Left ventricle myocardium superior (tissue), 1 donor: ENCODE data around the gene TMEM150B. TPM values are rescaled to one million over a fixed set of nuclear protein-coding genes. Genes with fewer than 3 reads are reported as not detected.

Experiments
- ATAC-seq: fragments of 200-7000 bp; cut with Tn5 transposase; one replicate; pipeline ENCODE4 v1.9.1; 2020; ENCODE audit warnings: mild to moderate bottlenecking, moderate library complexity
- DNase-seq: peaks from one replicate; pipeline ENCODE4 v3.0.0-alpha.2; 2020
- intact Hi-C: fragments of 100-400 bp; cut with micrococcal nuclease; formaldehyde crosslinking; loops from one replicate; pipeline ENCODE4 v1.11.0; 2022
- total RNA-seq: library from RNA; stranded (reverse); fragmentation: NEBNext Ultra II Directional; extraction: Animal tissue kit (Norgen Biotek cat#: 25700); gene quantifications from one replicate; pipeline ENCODE4 v1.2.1, GENCODE V29; 2021
- donor health status: DM: no; HTN: yes; CAD: no; lungs with severe emphysema.

The TMEM150B gene
- total RNA-seq, 1 donor from 2014 or later = 1.2 TPM

DNA sequence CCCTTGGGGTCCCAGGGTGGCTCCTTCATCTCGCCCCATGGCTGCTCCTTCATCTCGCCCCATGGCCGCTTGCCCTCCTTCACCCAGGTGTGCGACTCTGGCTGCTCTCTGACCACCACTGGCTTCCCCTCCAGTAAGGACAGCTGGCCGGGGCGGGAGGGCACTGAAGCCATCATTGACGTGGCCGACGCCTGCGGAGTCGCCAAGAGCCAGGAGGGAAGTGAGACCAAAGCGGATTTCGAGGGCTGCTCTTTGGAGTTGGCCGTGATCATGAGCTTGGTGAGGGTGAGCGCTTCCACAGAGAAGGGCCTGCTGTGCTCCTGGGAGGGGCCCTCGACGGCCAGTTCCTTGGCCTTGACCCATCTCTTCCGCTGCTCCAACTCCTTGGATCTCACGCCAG lies 33.4 kb upstream of the TMEM150B start:
- ATAC-seq (no peak), DNase-seq (no peak)
- intact Hi-C loops = no loop called here

DNA sequence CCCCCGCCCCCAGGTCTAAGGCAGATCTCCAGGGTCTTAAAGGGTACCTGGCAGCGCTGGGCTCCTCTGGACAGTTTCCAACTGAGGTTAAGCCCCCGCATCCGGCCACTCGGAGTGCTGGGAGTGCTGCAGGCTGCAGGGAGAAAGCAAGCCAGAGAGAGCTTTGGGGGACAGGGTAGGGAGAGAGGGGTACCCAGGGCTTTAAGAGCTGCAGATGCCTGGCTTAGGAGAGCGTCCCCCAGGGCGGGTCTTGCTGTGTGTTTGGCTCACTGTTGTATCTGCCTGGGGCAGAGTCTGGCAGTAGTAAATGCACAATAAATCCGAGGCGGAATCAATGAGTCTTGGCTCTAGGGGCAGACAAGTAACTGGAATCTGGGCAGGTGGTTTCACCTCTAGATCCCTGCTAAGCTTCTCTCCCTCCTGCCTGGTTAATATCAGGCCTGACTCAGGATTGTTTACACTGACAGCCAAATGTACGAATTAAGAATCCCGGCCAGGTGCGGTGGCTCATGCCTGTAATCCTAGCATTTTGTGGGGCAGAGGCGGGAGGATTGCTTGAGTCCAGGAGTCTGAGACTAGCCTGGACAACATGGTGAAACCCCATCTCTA lies 30.2 kb upstream of the TMEM150B start:
- DNase-seq (no peak), ATAC-seq (no peak)
- intact Hi-C loops = no loop called here

DNA sequence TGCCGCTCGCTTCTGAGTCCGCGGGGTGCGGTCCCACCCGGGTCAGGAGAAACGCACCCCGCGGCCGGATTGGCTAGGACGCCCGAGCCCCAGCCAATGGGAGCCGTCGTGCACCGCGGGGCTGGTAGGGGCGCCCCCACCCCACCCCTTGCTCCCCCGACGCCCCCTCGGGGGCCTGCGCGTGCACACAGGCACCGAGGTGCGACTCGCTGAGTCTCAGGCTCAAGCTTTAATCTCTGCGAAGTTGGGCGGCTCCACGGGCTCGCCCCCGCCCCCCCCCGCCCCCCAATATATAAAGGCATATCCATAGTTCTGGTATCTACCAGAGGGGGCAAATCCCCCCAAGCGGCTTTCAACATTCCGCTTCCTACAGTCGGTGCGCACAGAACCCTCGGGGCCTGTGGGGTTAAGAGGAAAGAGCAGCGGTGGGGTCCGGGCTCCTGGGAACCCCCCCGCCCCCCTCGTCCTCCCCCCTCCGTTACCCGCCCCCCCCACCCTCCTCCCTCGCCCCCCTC lies 29.6 kb upstream of the TMEM150B start, which contains the start of gene COX6B2:
Gene COX6B2 (minus strand): TSS at position 22 of the 515 bp plus-strand sequence. CDS start 198 bp downstream, outside the sequence.
- intact Hi-C loops = no loop called here
- ATAC-seq (no peak), DNase-seq (no peak)

DNA sequence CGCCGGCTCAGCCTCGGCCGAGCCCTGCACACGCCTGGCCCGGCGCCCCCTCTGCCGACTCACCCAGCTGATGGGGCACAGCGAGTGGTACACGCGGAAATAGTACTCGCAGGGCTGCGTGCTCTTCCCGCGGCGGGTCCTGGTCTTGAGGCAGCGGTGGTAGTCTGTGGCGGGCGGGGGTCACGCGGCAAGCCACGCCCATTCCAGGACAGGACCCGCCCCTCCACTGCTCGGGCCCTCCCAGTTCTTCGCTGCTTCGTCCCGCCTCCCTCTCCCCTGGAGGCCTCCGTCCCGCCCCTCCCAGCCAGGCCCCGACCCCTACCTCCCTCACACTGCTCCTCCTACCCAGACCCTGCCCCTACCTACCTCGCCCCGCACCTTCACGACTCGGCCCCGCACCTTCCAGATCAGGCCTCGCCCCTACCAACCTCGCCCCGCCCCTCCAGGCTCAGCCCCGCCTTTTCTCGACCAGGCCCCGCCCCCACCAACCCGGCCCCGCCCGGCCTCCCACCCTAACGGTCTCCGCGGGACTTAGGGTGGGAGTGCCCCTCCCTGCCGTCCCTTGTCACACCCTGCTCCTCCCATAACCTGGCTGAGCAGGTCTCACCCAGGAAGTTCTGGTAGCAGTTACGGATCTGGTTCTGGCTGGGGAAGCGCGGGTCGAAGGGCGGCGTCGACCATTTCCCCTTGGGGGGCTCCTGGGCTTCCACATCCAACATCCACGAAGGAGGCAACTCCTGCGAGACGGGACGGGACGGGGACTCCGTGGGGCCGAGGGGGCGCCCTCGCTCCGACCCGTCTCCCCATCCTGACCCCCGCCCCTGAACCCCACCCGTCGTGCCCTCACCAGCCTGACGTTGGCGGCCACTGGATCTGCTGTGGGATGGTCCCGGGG lies 28.9 kb upstream of the TMEM150B start:
- intact Hi-C loops = no loop called here
- DNase-seq (peak; percentile 76), ATAC-seq (peak; percentile 91)

DNA sequence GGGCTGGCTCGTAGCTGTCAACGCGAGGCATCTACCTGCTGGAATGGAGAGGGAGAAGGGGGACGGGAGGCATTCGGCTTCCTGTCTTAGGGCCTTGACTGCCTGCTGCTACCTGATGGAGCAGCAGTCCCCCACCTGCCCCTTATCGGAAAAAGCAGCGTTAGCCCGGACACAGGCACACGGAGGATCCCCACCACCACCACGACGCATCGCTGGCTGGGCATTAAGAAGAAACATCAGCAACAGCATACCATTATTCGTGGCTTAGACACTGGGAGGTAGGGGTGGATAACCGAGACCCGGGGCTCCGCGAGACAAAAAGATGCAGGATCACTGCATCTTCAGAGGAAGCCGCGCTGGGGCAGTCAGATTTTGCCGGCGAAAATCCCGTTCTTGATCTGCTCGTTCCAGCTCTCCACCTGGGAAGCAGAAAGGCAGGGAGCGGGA lies 28.2 kb upstream of the TMEM150B start:
- intact Hi-C loops = no loop called here
- no peak for ATAC-seq
- no peak for DNase-seq

DNA sequence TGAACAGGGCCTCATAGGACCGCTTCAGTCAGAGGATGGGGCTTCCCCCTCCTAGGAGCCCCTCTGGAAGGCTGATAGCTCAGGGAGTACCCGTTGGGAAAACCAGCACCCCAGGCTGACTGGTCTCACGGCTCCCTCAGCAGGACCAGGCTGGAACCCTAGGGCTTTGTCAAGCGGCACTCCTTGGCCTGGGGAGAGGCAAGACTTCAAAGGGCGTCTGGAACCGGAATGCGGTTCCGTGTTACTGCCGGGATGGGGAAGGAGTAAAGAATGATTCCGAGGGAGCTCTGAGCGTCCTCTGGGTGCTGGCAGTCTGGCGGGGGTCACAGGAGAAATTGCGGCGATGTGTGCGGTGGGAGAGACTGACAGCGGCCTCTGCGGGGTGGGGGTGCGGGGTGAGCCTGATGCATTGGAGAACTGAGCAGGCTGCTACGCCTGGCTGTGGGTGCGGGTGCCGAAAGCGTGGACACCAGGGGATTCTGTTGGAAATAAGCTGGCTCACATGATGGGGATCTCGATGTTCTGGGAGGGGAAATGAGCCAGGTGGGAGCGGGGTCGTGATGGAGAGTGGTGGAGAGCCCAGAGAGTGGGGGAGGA lies 27.5 kb upstream of the TMEM150B start:
- DNase-seq = no peak
- intact Hi-C loops = no loop called here
- no peak for ATAC-seq

DNA sequence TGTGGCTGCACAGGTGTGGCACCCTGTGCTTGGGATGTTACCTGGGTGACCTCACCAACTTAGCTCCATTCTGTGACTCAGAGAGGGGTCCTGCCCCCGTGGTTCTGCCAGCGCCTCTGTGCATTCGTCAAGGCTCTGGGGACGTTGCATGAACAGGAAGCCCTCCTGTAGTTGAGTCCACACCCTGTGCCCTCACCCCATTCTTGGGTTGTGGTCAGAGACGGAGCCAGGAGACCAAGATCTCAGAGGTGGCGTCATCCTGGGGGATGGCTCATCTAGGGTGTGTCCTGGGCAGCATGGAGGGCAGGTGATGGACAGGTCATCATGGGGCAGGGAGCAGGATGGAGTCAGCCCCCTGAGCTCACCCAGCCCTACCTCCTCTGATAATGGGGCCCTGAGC lies 26.9 kb upstream of the TMEM150B start:
- no peak for ATAC-seq
- intact Hi-C loops = no loop called here
- no peak for DNase-seq

DNA sequence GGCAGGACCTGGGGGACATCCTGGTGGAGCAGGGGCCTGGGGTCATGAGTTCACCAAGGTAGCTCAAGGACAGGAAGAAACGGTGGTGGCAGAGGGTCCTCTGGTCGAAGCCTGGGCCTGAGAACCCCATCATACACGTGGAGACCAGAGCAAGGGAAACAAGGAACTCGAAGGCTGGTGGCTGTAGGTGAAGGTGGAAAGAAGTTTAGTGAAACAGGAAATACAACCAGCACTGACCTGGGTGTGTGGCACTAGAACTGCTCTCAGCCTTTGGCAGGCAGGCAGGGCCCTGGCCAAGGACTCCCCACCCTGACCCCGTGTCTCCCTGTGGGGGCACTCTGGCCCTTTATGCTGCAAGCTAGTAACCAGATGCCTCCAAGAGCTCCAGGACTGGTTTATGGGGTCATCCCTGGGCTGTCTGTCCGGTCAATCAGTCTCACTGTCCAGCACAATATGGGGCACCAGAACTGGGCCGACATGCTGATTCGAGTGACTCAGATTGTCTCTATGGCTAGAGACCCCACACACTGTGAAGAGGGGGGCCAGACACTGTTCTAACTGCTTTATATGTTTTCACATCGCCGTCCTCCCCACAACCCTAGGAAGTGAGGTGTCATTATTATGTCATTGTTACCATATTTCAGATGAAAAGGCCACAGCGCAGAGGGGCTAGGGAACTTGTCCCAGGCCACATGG lies 25.6 kb upstream of the TMEM150B start:
- ATAC-seq (no peak), DNase-seq (no peak)
- intact Hi-C loops = no loop called here

DNA sequence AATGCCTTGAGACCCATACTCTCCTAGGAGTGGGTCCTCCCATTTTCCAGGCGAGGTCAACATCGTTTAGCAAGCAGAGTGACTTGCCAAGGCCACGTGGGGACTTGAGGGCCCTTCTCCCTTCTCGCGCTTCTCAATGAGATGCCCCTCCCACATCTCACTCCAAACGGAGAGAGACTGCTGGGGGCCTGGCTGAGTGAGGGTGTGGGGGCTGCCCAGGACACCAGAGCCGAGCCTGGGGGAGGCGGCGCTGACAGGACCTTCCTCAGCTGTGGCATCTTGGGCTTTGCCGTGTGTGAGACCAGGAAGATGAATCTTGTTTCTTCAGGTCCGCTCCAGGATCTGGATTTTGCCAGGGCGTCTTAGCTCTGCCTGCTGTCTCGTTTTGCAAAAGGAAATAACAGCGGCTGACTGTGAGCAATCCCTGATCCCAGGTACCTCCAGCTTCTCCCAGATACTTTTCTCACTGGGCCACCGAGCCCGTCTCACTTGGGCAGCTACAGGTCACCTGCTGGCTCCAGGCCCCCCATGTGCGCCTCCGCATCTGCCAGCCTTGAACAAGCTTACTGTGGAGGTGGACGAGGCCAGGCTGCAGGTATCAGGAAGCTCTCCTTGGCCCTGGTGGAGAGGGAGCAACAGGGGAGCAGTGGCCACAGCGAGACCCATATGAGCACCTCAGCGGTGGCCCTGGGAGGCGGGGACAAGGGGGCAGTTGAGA lies 23.3 kb upstream of the TMEM150B start:
- no peak for DNase-seq
- intact Hi-C loops = no loop called here
- ATAC-seq = no peak

DNA sequence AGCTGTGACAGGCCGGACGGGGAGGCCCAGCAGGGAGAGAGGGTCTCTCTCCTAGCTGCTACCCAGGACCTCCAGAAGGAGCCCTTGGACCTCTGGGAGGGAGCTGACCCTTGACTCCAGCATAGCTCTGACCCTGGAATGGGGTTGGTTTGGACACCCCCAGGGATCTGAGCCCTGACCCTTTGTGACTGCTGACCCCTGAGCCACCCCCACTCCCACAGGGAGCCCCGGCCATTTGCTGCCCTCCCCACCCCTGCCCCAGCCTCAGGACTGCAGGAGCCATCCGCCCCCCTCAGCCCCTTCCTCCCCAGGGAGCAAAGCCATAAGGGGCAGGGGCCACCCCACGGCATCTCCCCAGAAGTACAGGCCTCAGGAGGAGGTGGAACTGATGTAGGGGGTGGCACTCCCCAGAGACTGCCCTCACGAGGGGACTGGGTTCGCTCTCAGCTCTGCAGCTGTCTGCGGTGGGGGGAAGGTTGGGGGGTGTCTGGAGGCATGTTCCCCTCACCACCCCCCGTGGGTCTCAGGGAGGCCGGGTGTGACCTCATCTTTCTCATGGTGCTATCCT lies 22.4 kb upstream of the TMEM150B start:
- intact Hi-C loops = no loop called here
- no peak for ATAC-seq

DNA sequence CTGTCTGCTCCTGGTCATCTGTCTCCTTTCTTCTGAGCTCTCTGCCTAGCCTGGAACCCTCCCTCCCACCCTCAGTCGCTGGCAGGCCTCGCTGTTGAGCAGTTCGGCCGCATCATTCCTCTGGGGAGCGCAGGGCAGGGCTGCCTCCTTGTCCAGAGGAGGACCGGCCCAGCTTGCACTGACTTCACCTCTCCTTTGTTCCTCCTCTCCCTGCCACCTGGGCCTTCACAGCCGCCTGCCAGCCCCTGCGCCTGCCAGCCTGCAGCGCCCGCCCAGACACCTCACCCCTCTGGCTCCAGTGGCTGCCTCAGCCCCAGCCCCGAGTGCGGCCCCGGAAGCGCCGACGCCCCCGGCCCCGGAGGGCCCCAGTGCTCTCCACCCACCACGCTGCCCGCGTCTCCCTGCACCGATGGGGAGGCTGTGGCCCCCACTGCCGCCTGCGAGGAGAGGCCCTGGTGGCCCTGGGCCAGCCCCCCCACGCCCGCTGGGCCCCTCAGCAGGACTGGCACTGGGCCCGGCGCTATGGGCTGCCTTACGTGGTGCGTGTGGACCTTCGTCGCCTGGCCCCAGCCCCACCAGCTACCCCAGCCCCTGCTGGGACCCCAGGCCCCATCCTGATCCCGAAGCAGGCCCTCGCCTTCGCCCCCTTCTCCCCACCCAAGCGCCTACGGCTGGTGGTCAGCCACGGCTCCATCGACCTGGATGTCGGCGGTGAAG lies 21.7 kb upstream of the TMEM150B start:
- ATAC-seq (peak; percentile 30), DNase-seq (no peak)
- intact Hi-C loops = no loop called here

More for the DNA sequence above, 22.4 kb upstream of the TMEM150B start:
- DNase-seq = no peak

DNA sequence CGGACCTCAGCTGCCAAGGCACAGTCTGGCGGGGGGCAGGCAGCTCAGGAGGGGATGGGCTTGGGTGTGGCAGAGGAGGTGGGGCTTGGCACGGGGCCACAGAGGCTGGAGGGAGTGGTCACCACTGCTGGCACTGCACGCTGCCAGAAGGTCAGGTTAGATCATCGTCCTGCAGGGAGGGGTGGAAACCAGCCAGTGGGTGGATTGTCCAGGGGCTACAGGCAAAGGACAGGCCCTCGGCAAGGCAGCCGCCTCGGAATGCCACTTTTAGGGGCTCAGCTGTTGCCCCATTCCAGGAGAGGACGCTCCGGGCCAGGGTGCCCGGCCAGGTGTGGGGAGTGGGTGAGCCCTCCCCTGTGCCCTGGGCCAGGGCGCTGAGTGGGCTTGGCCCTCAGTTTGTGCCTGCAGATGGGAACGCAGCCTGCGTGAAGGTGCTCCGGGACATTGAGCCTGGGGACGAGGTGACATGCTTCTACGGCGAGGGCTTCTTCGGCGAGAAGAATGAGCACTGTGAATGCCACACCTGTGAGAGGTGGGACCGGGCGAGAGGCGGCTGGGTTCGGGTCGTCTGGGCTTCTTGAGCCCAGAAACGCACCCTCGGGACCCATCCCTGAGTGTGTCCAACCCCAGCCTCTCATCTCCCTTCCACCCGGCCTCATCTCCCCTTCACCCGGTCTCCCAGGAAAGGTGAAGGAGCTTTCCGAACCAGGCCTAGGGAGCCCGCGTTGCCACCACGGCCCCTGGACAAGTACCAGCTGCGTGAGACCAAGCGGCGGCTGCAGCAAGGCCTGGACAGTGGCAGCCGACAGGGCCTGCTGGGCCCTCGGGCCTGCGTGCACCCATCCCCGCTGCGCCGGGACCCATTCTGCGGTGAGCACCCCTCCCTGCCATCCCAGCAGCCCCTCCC lies 20.9 kb upstream of the TMEM150B start:
- DNase-seq (peak; percentile 69), ATAC-seq (peak; percentile 40)
- intact Hi-C loops = no loop called here

DNA sequence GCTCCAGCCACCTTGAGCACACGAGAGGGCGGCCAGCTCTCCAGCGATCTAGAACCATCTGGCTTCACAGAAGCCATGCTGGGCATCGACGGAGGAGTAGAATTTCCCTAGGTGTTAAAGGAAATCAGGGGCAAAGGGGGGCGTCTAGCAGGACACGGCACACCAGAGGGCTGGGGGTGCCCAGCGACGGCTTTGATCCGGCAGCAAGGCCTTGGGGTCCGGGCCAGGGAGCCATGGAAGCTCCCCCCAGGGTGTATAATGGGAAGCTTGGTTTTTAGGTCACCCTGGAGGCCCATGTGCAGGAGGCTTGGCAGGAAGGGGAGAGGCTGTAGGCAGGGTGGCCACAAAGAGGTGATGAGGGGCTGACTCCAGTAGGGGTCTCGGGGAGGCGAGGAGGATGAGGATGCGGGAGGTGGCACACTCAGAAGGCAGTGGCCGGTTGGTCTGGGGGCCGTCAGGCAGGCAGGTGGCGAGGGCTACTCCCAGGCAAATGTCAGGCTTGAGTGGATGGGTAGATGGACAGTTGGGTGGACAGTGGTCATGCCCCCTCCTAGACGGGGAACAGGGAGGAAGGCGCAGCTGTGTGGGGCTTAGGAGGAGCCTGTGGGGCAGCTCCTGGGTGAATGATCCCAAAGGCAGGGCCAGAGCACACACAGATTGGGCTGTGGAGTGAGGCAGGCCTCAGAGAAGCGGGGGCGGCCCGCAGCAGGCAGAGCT lies 20.1 kb upstream of the TMEM150B start:
- intact Hi-C loops = no loop called here
- DNase-seq (no peak), ATAC-seq (no peak)

DNA sequence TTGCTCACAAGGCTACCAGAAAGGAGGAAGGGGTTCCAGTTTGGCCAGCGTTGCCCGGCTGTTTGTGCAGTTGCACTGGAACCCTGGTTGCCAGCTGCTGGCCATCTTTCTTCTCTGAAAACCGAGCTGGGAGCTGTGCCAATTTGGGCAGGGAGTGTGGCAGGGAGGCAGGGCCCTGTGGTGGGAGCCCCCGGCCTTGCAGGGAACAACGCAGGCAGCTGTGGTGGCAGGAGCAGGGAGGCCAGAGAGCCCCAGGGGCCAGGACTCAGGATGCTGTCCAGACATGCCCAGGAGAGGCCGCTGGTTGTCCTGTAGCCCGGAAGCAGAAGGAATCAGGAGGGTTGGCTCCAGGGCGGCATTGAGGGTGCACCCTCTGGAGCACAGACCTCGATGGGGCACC lies 19.3 kb upstream of the TMEM150B start:
- ATAC-seq = no peak
- intact Hi-C loops = no loop called here
- no peak for DNase-seq

DNA sequence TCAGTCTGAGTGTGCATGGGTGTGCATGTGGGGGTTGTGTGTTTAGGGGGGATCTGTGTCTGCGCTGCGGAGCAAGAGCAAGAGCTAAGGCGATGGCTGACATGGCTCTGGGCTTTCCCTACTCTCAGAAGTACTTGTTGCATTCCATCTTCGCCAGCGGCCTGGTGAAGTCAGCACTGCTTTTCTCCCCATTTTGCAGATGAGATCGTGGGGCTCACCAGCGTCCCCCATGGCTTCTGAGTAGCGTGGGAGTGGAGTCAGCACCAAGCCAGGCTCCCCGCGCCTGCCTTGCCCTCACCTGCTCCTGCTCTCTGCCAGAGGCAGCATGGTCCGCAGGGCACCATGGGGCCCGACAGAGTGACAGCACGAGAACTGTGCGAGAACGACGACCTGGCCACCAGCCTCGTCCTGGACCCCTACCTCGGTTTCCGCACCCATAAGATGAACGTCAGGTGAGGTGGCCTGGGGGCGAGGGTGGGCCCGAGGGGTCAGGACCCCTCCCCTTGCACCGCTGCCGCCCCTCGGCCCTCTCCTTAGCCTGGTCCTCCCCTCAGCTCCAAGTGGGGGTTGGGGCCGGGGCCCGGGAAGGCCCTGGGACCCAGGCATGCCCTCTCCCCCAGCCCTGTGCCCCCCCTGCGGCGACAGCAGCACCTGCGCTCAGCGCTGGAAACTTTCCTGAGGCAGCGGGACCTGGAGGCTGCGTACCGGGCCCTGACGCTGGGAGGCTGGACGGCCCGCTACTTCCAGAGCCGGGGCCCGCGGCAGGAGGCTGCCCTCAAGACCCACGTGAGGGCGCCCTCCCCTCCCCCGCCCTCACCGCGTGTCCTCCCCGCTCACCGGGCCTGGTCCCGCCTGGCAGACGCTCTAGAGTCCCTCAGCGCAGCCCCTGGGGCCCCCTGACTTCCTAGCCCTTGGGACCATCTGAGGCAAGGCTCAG lies 16.7 kb upstream of the TMEM150B start:
- no peak for ATAC-seq
- intact Hi-C loops = no loop called here

More for the DNA sequence above, 16.7 kb upstream of the TMEM150B start:
- DNase-seq = no peak
